Natural killer cell treated with Interleukin-12 subunit alpha and Interleukin-12 subunit beta and Interleukin-15 and Interleukin-18, amount 100 ng/mL, for 72 hours (primary cell): ENCODE measurements around the gene INSC. TPM values are rescaled to one million over a fixed set of nuclear protein-coding genes. Genes with fewer than 3 reads are reported as not detected.
A peak's percentile ranks its signal among the peaks of the same experiment; 100 is the strongest.
"Not testable (repeated sequence)": the region's sequence is repeated elsewhere in the genome, so short reads cannot be mapped to it uniquely, and the experiment has no call there.

Source experiments
- ATAC-seq, 2 donors: fragments of 150-1000 bp; cut with Tn5 transposase in 1 of 2; sonication (Bioruptor Pico), chemical (Tn5 transposase) in 1 of 2; 2 replicates each; pipeline ENCODE4 v1.10.0; 2021
- DNase-seq: peaks from one replicate; pipeline ENCODE4 v3.0.0; 2022; ENCODE audit warnings: low spot score
- H3K27ac Mint-ChIP-seq, 2 donors: 1 replicate in 1 of 2; 2 replicates in 1 of 2; pipeline ENCODE4 v1.8.0; 2022; ENCODE audit warnings: mixed read lengths in 2 of 2, mild to moderate bottlenecking in 1 of 2, moderate library complexity in 1 of 2
- H3K27me3 Mint-ChIP-seq, 2 donors: 1 replicate in 1 of 2; 2 replicates in 1 of 2; pipeline ENCODE4 v1.8.0; 2022; ENCODE audit warnings: mixed read lengths in 2 of 2
- H3K36me3 Mint-ChIP-seq: one replicate; pipeline ENCODE4 v1.8.0; 2022; ENCODE audit warnings: mixed read lengths
- H3K4me1 Mint-ChIP-seq, 2 donors: 1 replicate in 1 of 2; 2 replicates in 1 of 2; pipeline ENCODE4 v1.8.0; 2022; ENCODE audit warnings: low read depth in 2 of 2, mixed read lengths in 2 of 2, mild to moderate bottlenecking in 1 of 2
- H3K4me3 Mint-ChIP-seq: one replicate; pipeline ENCODE4 v1.8.0; 2022; ENCODE audit warnings: mixed read lengths
- H3K9me3 Mint-ChIP-seq: 2 replicates; pipeline ENCODE4 v1.8.0; 2022; ENCODE audit warnings: mixed read lengths
- total RNA-seq, 2 donors: library from RNA; stranded (reverse); gene quantifications; one replicate each; pipeline ENCODE4 v1.2.3, GENCODE V29; 2022

INSC gene
- under 1 TPM in 1 of 2 donors, not detected in 1; 0.55 TPM for total RNA-seq

DNA sequence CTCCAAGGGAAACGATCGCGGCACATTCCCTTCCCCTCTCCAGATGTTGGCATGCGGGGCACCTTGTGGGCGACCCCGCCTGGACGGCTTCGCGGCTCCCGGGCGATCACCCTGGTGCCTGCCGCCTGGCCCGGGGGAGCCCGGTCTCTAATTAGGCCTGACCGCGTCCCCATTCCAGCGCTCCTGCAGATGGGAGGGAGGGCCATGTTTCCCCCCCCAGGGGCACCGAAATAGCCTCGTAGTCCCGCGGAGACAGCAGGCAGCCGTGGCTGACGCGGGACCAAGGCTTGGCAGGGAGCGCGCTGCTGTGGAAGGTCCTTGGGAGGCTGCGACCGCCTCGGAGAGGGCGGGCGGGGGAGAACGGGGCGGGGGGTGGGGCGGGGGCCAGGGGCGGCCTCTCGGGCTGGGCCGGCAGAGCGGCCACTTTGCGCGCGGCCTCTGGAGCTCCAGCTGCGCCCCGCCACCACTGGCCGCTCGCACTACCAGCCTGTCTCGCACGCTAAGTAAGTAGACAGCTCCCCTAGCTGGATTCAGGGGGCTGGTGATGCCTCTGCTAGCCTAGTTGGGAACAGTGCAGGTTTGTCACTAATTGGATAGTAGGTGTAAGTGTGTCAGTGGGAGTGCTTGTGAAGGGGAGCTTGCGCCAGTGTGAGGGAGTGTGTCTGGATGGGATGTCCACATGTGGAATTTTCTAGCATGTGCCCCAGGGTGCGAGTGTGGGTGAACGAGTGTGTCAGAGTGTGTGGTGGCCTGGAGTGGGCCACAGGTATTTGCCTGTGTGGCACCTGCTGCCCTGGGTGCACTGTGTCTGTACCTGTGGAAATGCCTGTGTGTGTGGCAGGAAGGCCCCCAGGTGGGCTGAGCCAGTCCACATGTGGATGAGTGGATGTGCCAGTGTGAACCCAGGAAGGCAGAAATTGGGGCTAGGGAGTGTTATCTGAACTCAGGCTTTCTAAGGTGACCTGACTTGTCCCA is at the start of gene INSC:
INSC (plus strand) TSS at position 423 of the 975 bp plus-strand sequence. CDS start 34,252 bp downstream, outside the sequence.
- DNase-seq (no peak), ATAC-seq (no peak)
- peak within 1 kb of the TSS; percentile 58 for H3K4me3 Mint-ChIP-seq
- no peaks in the 10 kb centered on the region for H3K36me3 Mint-ChIP-seq
- peaks cover 21 to 29% of the 10 kb centered on the region in 2 donors for H3K27me3 Mint-ChIP-seq
- no peaks in the 10 kb centered on the region for H3K9me3 Mint-ChIP-seq
- H3K4me1 Mint-ChIP-seq = peaks cover 19 to 25% of the 10 kb centered on the region in 2 donors
- peak within 1 kb of the TSS in 1 of 2 donors; percentile 17 for H3K27ac Mint-ChIP-seq

- not testable (repeated sequence) for H3K27ac Mint-ChIP-seq, DNase-seq, ATAC-seq, H3K9me3 Mint-ChIP-seq, H3K4me3 Mint-ChIP-seq
- peaks cover 15% of the 10 kb centered on the region for H3K36me3 Mint-ChIP-seq
- H3K27me3 Mint-ChIP-seq = peaks cover 39 to 40% of the 10 kb centered on the region in 2 donors
- H3K4me1 Mint-ChIP-seq = peaks cover 7 to 16% of the 10 kb centered on the region in 2 donors
Observed at GRCh38 chr11:15069751-15070150, 45.0 kb upstream of the INSC start.

GRCh38 chr11:15071556-15072255 is 43.0 kb upstream of the INSC start:
- Mint-ChIP-seq H3K27ac (no peak overlapping the region), H3K36me3 (peaks cover 15% of the 10 kb centered on the region), H3K9me3 (peaks cover 5% of the 10 kb centered on the region), H3K4me3 (no peak overlapping the region), H3K4me1 (peaks cover 9 to 16% of the 10 kb centered on the region in 2 donors), H3K27me3 (peaks cover 31 to 39% of the 10 kb centered on the region in 2 donors)
- ATAC-seq (no peak), DNase-seq (no peak)

DNA sequence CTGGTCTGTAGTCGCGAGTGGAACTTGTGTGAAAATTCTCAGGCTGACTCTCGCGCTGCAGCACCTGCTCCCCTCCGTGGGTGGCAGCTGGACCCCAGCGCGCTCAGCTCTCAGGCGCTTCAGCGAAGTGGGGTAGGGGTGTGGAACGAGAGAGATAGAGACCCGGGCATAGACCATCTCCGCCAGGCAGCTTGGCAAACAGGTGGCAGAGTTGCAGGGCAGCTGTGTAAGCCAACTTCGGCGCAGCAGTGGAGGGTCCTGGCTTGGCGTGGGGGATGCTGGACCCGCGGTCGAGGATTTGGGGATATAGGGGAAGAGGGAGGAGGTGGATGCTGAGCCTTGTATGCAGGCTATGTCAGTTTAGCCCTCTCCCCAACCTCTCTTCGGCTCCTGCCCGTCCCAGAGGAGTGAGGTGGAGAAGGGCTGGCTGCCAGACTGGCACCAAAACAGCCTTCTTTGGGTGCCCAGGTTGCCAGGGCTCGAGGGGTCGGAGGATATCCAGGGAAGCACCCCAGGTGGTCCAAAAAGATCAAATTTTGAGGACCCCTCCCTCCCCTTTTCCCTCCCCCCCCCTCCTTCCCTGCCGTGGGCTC is 42.1 kb upstream of the INSC start:
- Mint-ChIP-seq H3K4me1 (peaks cover 9 to 16% of the 10 kb centered on the region in 2 donors), H3K4me3 (no peak overlapping the region), H3K36me3 (peaks cover 15% of the 10 kb centered on the region)

DNA sequence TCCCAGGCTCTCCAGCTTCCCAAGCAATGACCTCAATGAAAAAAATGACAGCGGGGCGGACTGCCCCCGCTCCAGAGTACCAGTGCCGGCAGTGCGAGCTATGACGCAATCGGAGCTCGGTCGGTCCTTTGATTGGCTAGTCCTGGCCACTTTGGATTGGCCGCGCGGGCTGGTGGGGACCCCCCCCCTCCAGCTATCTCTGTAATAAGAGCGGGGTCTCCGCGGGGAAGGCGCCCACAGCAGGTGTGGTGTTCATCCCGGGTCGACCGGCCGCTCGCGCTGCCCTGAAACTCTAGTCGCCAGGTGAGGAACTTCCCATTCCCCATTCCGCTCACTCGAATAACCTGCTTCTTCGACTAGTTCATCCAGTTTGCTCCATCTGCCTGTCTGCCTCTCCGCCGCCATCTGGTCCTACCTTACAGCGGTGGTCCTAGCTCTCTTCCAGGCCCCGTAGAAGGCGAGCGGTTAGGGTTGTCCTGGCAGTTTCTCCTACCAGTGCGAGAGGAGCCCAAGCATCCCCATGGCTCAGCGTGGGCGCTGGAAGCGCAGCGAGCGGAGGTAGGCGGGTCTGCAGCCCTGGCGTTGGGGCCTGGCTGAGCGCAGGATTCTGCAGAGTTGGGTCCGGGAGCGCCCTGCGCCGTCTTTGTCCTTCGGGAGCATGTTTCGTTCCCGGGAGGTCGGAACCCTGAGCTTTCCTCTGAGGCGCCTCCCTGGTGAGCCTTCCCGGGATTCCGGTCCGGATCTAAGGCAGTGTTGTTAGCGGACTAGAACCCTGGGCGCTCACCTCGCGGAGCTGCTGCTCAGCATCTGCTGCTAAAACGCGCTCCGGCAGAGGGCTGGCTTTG is 41.1 kb upstream of the INSC start, which contains the start of gene CALCB:
CALCB (plus strand) TSS at position 233 of the 845 bp plus-strand sequence. CDS start 1,126 bp downstream, outside the sequence.
- Mint-ChIP-seq H3K9me3 (peaks cover under 1% of the 10 kb centered on the region), H3K4me3 (peak within 1 kb of the TSS; percentile 77), H3K27ac (no peak within 1 kb of the TSS), H3K36me3 (peaks cover 9% of the 10 kb centered on the region), H3K4me1 (peaks cover 9 to 16% of the 10 kb centered on the region in 2 donors), H3K27me3 (peaks cover 32 to 43% of the 10 kb centered on the region in 2 donors)
- no peak for ATAC-seq
- DNase-seq = no peak

More for the DNA sequence above, 42.1 kb upstream of the INSC start:
- ATAC-seq = no peak
- DNase-seq = no peak
- Mint-ChIP-seq H3K9me3 (peaks cover 5% of the 10 kb centered on the region), H3K27me3 (peaks cover 33 to 45% of the 10 kb centered on the region in 2 donors), H3K27ac (no peak overlapping the region)

- ATAC-seq (peak; percentile 87 to 88), DNase-seq (no peak)
- Mint-ChIP-seq H3K4me1 (peaks cover 9 to 16% of the 10 kb centered on the region in 2 donors), H3K36me3 (no peaks in the 10 kb centered on the region), H3K9me3 (no peaks in the 10 kb centered on the region), H3K27ac (no peak overlapping the region), H3K27me3 (peaks cover 33 to 45% of the 10 kb centered on the region in 2 donors), H3K4me3 (peak overlapping the region; percentile 77)
Observed at GRCh38 chr11:15074206-15075161, 40.2 kb upstream of the INSC start.

GRCh38 chr11:15075162-15075526 is 39.6 kb upstream of the INSC start:
- no peaks in the 10 kb centered on the region for H3K9me3 Mint-ChIP-seq
- no peak overlapping the region for H3K27ac Mint-ChIP-seq
- DNase-seq (no peak), ATAC-seq (no peak)
- H3K27me3 Mint-ChIP-seq = peaks cover 31 to 45% of the 10 kb centered on the region in 2 donors
- peaks cover 9 to 16% of the 10 kb centered on the region in 2 donors for H3K4me1 Mint-ChIP-seq
- no peaks in the 10 kb centered on the region for H3K36me3 Mint-ChIP-seq
- H3K4me3 Mint-ChIP-seq = no peak overlapping the region

DNA sequence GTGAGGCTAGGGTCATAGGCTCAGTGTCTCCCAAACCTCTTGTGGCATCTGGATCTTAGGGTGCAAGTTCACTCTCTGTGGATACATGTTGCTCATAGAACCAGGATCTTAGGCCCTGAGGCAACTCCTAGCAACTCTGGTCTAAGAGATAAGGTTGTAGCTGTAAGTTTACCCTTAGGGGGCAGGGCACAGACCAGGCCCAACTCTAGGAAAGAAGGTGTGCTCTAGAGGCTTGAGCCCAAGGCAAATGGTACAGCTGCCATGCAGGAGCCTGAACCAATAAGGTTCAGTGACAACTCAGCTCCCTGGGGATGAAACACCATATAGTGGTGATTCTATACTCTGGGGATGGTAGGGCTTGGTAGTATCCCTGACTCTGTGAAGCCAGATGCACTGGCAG is 23.5 kb upstream of the INSC start:
- no peaks in the 10 kb centered on the region for H3K9me3 Mint-ChIP-seq
- H3K27ac Mint-ChIP-seq = no peak overlapping the region
- DNase-seq = no peak
- peak in 1 of 2 donors; percentile 48 for ATAC-seq
- H3K4me3 Mint-ChIP-seq = no peak overlapping the region
- H3K4me1 Mint-ChIP-seq = no peaks in the 10 kb centered on the region
- H3K36me3 Mint-ChIP-seq = no peaks in the 10 kb centered on the region
- peaks cover 24 to 43% of the 10 kb centered on the region in 2 donors for H3K27me3 Mint-ChIP-seq

GRCh38 chr11:15091625-15092024 is 23.1 kb upstream of the INSC start:
- Mint-ChIP-seq H3K4me1 (no peaks in the 10 kb centered on the region), H3K27ac (no peak overlapping the region), H3K27me3 (peaks cover 25 to 46% of the 10 kb centered on the region in 2 donors), H3K4me3 (no peak overlapping the region), H3K9me3 (no peaks in the 10 kb centered on the region), H3K36me3 (no peaks in the 10 kb centered on the region)
- ATAC-seq (peak in 1 of 2 donors; percentile 6), DNase-seq (no peak)

- no peaks in the 10 kb centered on the region for H3K4me1 Mint-ChIP-seq
- no peak overlapping the region for H3K4me3 Mint-ChIP-seq
- DNase-seq (no peak), ATAC-seq (no peak)
- H3K27ac Mint-ChIP-seq = no peak overlapping the region
- no peaks in the 10 kb centered on the region for H3K36me3 Mint-ChIP-seq
- peaks cover 31 to 45% of the 10 kb centered on the region in 2 donors for H3K27me3 Mint-ChIP-seq
- H3K9me3 Mint-ChIP-seq = no peaks in the 10 kb centered on the region
Observed at GRCh38 chr11:15093432-15093831, 21.3 kb upstream of the INSC start.

- H3K9me3 Mint-ChIP-seq = no peaks in the 10 kb centered on the region
- DNase-seq (no peak), ATAC-seq (no peak)
- no peak overlapping the region for H3K27ac Mint-ChIP-seq
- no peaks in the 10 kb centered on the region for H3K4me1 Mint-ChIP-seq
- no peak overlapping the region for H3K4me3 Mint-ChIP-seq
- H3K27me3 Mint-ChIP-seq = peaks cover 33 to 51% of the 10 kb centered on the region in 2 donors
- no peaks in the 10 kb centered on the region for H3K36me3 Mint-ChIP-seq
Observed at GRCh38 chr11:15095736-15096228, 18.9 kb upstream of the INSC start.

DNA sequence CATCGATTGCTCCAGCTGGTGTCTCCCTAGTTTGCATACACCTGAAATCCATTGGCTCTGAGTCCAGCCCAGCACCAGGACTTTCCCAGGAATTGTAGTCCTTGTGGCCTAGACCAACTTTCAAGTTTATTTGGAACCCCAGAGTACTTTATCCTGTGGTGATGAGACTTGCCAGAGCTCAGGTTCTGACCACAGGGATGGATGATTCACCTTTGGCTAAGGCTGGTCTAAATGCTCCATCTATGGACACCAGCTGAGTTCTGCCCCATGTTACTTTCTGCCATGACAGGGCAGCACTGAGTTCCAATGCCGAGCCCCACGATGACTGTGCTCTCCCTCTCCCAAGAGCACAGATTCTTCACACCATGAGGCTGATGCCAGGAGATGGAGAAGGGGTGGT is 17.3 kb upstream of the INSC start:
- ATAC-seq (no peak), DNase-seq (no peak)
- no peaks in the 10 kb centered on the region for H3K9me3 Mint-ChIP-seq
- H3K4me1 Mint-ChIP-seq = no peaks in the 10 kb centered on the region
- H3K27ac Mint-ChIP-seq = no peak overlapping the region
- H3K36me3 Mint-ChIP-seq = no peaks in the 10 kb centered on the region
- no peak overlapping the region for H3K4me3 Mint-ChIP-seq
- H3K27me3 Mint-ChIP-seq = peaks cover 33 to 50% of the 10 kb centered on the region in 2 donors
